ENCODE measurements around the gene FASTK.

The FASTK gene

GRCh38 chr7:151080067-151080521 is 515 bp downstream of the FASTK start:
- DNase-seq: no peak

GRCh38 chr7:151079199-151079910 is 1.3 kb downstream of the FASTK start:
- no peak for DNase-seq

GRCh38 chr7:151078233-151079040 is 2.2 kb downstream of the FASTK start:
- DNase-seq: no peak

GRCh38 chr7:151077705-151078232 is 2.8 kb downstream of the FASTK start:
- DNase-seq: no peak

GRCh38 chr7:151076863-151077704 is 3.5 kb downstream of the FASTK start:
- no peak for DNase-seq

GRCh38 chr7:151075978-151076426 is 4.6 kb downstream of the FASTK start:
- no peak for DNase-seq

- no peak for DNase-seq
These were observed 5.0 kb downstream of the FASTK start for GRCh38 chr7:151075662-151075971.

GRCh38 chr7:151074817-151075661 is 5.6 kb downstream of the FASTK start:
- DNase-seq: no peak

- DNase-seq: no peak
These were observed 6.6 kb downstream of the FASTK start for GRCh38 chr7:151073990-151074389.

GRCh38 chr7:151071032-151071866 is 9.4 kb downstream of the FASTK start:
- no peak for DNase-seq

- DNase-seq: no peak
These were observed 10.0 kb downstream of the FASTK start for GRCh38 chr7:151070574-151070960.

GRCh38 chr7:151069841-151070573 is 10.6 kb downstream of the FASTK start:
- DNase-seq: no peak

- DNase-seq: no peak
These were observed 12.4 kb downstream of the FASTK start for GRCh38 chr7:151068069-151068773.

GRCh38 chr7:151066273-151066974 is 14.2 kb downstream of the FASTK start:
- no peak for DNase-seq

GRCh38 chr7:151065516-151065915 is 15.1 kb downstream of the FASTK start:
- DNase-seq: no peak

- no peak for DNase-seq
These were observed 15.6 kb downstream of the FASTK start for GRCh38 chr7:151064993-151065392.

- no peak for DNase-seq
These were observed 16.2 kb downstream of the FASTK start for GRCh38 chr7:151064454-151064853.

- DNase-seq: no peak
These were observed 17.4 kb downstream of the FASTK start for GRCh38 chr7:151063212-151063561.
